Immature natural killer cell (primary cell): ENCODE measurements around the gene RNASE12. TPM values are rescaled to one million over a fixed set of nuclear protein-coding genes. Genes with fewer than 3 reads are reported as not detected.

Source experiments
- DNase-seq, 3 donors: peaks; one replicate each; pipeline ENCODE4 v3.0.0; 2022; ENCODE audit warnings: mixed read lengths in 1 of 3
- H3K27ac Mint-ChIP-seq, 6 donors: one replicate each; pipeline ENCODE4 v1.8.0; 2020; ENCODE audit warnings: mixed read lengths in 6 of 6, mild to moderate bottlenecking in 5 of 6, inconsistent platforms in 4 of 6, moderate library complexity in 3 of 6
- H3K27me3 Mint-ChIP-seq, 3 donors: one replicate each; pipeline ENCODE4 v1.8.0; 2020 to 2021; ENCODE audit warnings: low read depth in 3 of 3, mild to moderate bottlenecking in 3 of 3, mixed read lengths in 3 of 3, moderate library complexity in 3 of 3, inconsistent platforms in 1 of 3
- H3K36me3 Mint-ChIP-seq, 3 donors: one replicate each; pipeline ENCODE4 v1.8.0; 2020; ENCODE audit warnings: mixed read lengths in 3 of 3, inconsistent platforms in 2 of 3, mild to moderate bottlenecking in 2 of 3
- H3K4me1 Mint-ChIP-seq, 2 donors: one replicate each; pipeline ENCODE4 v1.8.0; 2020; ENCODE audit warnings: inconsistent platforms in 2 of 2, mild to moderate bottlenecking in 2 of 2, mixed read lengths in 2 of 2, moderate library complexity in 1 of 2
- H3K4me3 Mint-ChIP-seq, 5 donors: one replicate each; pipeline ENCODE4 v1.8.0; 2020; ENCODE audit warnings: mild to moderate bottlenecking in 5 of 5, mixed read lengths in 5 of 5, inconsistent platforms in 3 of 5, moderate library complexity in 3 of 5
- H3K9me3 Mint-ChIP-seq, 6 donors: one replicate each; pipeline ENCODE4 v1.8.0; 2020; ENCODE audit warnings: mild to moderate bottlenecking in 6 of 6, mixed read lengths in 6 of 6, inconsistent platforms in 4 of 6, moderate library complexity in 3 of 6
- polyA plus RNA-seq, 3 donors: library from polyadenylated mRNA; unstranded; fragments of 300-500 nt; fragmentation: Illumina TruSeq; gene quantifications; one replicate each; pipeline ENCODE4 v1.2.3, GENCODE V29; 2021

RNASE12 gene, protein sequence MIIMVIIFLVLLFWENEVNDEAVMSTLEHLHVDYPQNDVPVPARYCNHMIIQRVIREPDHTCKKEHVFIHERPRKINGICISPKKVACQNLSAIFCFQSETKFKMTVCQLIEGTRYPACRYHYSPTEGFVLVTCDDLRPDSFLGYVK
- not detected for polyA plus RNA-seq

- Mint-ChIP-seq H3K27ac (no peak within 1 kb of the TSS), H3K4me1 (no peaks in the 10 kb centered on the region), H3K4me3 (no peak within 1 kb of the TSS), H3K36me3 (no peaks in the 10 kb centered on the region), H3K27me3 (peaks cover 0 to 4% (median 4%) of the 10 kb centered on the region in 3 donors), H3K9me3 (no peaks in the 10 kb centered on the region)
- no peak for DNase-seq
Observed at GRCh38 chr14:20591235-20591634, at the start of gene RNASE12. TSS of gene RNASE12 (minus strand) at chr14:20591376. CDS start at chr14:20590723, 653 bp downstream.

DNA sequence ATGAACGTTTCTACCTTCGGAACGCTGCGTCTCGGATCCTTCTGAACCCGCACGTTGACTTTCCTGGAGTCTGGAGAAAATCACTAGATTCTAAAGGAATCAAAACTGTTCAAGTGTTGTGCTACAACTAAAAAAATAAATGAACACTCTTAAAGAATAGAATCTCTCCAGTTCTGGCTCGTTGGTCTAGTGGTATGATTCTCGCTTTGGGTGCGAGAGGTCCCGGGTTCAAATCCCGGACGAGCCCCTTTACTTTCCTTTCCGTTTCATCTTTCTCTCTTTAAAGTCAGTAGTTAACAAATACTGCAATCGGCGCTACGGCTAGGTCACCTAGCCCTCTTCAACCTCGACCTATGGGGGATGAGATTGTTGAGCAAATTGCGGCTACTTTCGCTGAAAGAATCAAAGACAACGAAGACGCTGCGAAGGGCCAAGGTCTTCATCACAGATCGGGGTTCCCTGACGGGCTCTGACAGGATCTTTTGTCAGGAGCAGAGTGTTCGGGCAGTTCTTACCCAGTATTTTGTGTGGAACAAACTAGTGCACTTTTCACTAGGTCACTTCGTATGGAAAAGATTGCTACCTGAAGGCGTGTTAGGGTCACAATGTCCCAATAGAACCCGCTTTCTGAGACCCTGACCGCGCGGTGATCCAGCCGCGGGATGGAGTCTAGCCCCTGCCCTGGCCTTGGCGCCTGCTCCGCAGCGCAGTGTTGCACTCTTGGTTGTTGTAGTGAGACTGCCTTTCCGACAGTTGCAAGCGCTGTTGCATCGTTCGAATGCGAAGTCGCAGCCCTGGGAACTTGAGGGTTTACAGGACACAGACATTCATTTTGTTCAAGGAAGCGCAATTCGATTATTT is 41.9 kb upstream of the RNASE12 start:
- peaks cover 36 to 56% of the 10 kb centered on the region in 2 donors for H3K4me1 Mint-ChIP-seq
- H3K4me3 Mint-ChIP-seq, result peak overlapping the region; percentile 80 to 93 (median 86)
- no peaks in the 10 kb centered on the region for H3K36me3 Mint-ChIP-seq
- H3K27ac Mint-ChIP-seq, result peak overlapping the region in 5 of 6 donors; percentile 38 to 91 (median 57)
- peaks cover 29 to 39% (median 36%) of the 10 kb centered on the region in 3 donors for H3K27me3 Mint-ChIP-seq
- peaks cover 0 to 4% (median 0%) of the 10 kb centered on the region in 6 donors for H3K9me3 Mint-ChIP-seq
- peak; percentile 62 to 81 (median 71) for DNase-seq

- peak overlapping the region in 4 of 6 donors; percentile 38 to 91 (median 64) for H3K27ac Mint-ChIP-seq
- H3K36me3 Mint-ChIP-seq, result no peaks in the 10 kb centered on the region
- H3K4me3 Mint-ChIP-seq, result peak overlapping the region; percentile 80 to 93 (median 86)
- peaks cover 29 to 39% (median 39%) of the 10 kb centered on the region in 3 donors for H3K27me3 Mint-ChIP-seq
- H3K9me3 Mint-ChIP-seq, result peaks cover 0 to 6% (median 0%) of the 10 kb centered on the region in 6 donors
- DNase-seq, result no peak
- H3K4me1 Mint-ChIP-seq, result peaks cover 36 to 63% of the 10 kb centered on the region in 2 donors
Observed at GRCh38 chr14:20632448-20632830, 41.3 kb upstream of the RNASE12 start.

- Mint-ChIP-seq H3K4me3 (peak overlapping the region; percentile 80 to 93 (median 86)), H3K9me3 (peaks cover 0 to 6% (median 0%) of the 10 kb centered on the region in 6 donors), H3K27me3 (peaks cover 29 to 39% (median 39%) of the 10 kb centered on the region in 3 donors), H3K27ac (peak overlapping the region in 2 of 6 donors; percentile 1 to 31), H3K36me3 (no peaks in the 10 kb centered on the region), H3K4me1 (peaks cover 37 to 68% of the 10 kb centered on the region in 2 donors)
- DNase-seq, result no peak
Observed at GRCh38 chr14:20631880-20632389, 40.8 kb upstream of the RNASE12 start.

GRCh38 chr14:20631023-20631879 is 40.1 kb upstream of the RNASE12 start:
- Mint-ChIP-seq H3K27ac (peak overlapping the region in 4 of 6 donors; percentile 25 to 85 (median 48)), H3K9me3 (peaks cover 0 to 6% (median 0%) of the 10 kb centered on the region in 6 donors), H3K36me3 (no peaks in the 10 kb centered on the region), H3K4me3 (peak overlapping the region; percentile 80 to 93 (median 86)), H3K27me3 (peaks cover 26 to 42% (median 39%) of the 10 kb centered on the region in 3 donors), H3K4me1 (peaks cover 40 to 74% of the 10 kb centered on the region in 2 donors)
- peak in 2 of 3 donors; percentile 60 to 69 for DNase-seq

DNA sequence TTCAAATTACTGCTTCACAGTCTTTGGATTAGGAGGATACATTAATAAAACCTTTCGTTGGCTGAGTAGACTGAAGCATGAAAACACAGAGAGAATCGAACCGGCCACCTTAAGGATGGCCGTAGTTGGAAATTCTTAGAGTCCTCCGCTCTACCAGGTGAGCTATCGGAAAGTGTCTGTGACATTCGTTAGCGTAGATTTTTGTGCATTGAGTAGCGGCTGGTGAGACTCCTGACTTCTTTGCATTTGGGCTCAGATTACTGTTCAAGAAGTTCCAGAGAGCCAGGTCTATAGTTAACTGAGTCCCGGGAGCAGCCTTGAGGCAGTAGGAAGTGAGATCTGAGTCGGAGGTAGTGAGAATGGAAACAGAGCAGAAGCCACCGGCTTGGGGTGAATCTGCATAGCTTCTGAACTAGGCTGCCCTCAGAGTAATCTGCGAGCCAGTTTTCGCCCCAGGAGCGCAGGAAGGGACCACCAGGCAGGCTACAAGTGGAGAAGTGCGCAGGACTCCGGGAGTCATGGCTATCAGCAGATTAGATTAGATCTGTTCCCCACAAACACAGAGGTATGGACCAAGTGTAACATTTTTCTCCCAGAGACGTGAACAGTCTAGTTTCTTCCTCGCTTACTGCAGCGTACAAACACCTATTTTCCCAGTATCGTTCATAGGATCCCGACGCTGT is 39.3 kb upstream of the RNASE12 start:
- Mint-ChIP-seq H3K4me1 (peaks cover 43 to 82% of the 10 kb centered on the region in 2 donors), H3K4me3 (peak overlapping the region; percentile 70 to 93 (median 80)), H3K9me3 (peaks cover 0 to 6% (median 0%) of the 10 kb centered on the region in 6 donors), H3K27me3 (peaks cover 26 to 50% (median 42%) of the 10 kb centered on the region in 3 donors), H3K27ac (peak overlapping the region in 4 of 6 donors; percentile 32 to 85 (median 58)), H3K36me3 (no peaks in the 10 kb centered on the region)
- DNase-seq, result peak in 1 of 3 donors; percentile 23

GRCh38 chr14:20628063-20628854 is 37.1 kb upstream of the RNASE12 start:
- no peak for DNase-seq
- no peaks in the 10 kb centered on the region for H3K36me3 Mint-ChIP-seq
- peak overlapping the region in 1 of 5 donors; percentile 1 for H3K4me3 Mint-ChIP-seq
- H3K9me3 Mint-ChIP-seq, result peaks cover 0 to 4% (median 0%) of the 10 kb centered on the region in 6 donors
- peaks cover 29 to 58% (median 51%) of the 10 kb centered on the region in 3 donors for H3K27me3 Mint-ChIP-seq
- H3K27ac Mint-ChIP-seq, result no peak overlapping the region
- H3K4me1 Mint-ChIP-seq, result peaks cover 55 to 90% of the 10 kb centered on the region in 2 donors

GRCh38 chr14:20627346-20628027 is 36.3 kb upstream of the RNASE12 start:
- Mint-ChIP-seq H3K4me1 (peaks cover 55 to 90% of the 10 kb centered on the region in 2 donors), H3K27me3 (peaks cover 26 to 54% (median 43%) of the 10 kb centered on the region in 3 donors), H3K4me3 (peak overlapping the region in 1 of 5 donors; percentile 56), H3K9me3 (peaks cover 0 to 4% (median 0%) of the 10 kb centered on the region in 6 donors), H3K36me3 (no peaks in the 10 kb centered on the region), H3K27ac (no peak overlapping the region)
- DNase-seq, result no peak

DNA sequence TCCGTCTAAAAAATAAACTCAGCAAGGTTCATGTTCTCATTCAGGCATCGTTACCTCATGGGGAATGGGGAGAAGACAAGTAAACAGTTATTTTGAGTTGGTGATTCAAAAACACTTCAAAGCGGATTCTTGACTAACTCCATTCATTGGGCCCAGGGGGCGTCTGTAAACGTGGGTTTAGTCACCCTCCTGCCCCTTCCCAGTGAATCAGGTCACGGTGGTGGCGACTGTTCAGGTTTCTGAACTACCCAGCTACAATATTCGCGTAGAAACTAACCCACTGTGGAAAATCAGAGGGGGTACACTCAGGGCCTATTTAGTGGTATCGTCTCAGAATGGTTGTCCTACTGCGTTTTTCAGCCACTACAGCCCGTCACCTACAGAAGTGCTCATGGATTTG is 35.1 kb upstream of the RNASE12 start:
- H3K27ac Mint-ChIP-seq, result no peak overlapping the region
- peaks cover 0 to 4% (median 0%) of the 10 kb centered on the region in 6 donors for H3K9me3 Mint-ChIP-seq
- DNase-seq, result no peak
- peaks cover 21 to 47% (median 41%) of the 10 kb centered on the region in 3 donors for H3K27me3 Mint-ChIP-seq
- peak overlapping the region; percentile 76 to 87 (median 80) for H3K4me3 Mint-ChIP-seq
- H3K36me3 Mint-ChIP-seq, result no peaks in the 10 kb centered on the region
- peaks cover 46 to 88% of the 10 kb centered on the region in 2 donors for H3K4me1 Mint-ChIP-seq

GRCh38 chr14:20624495-20625070 is 33.4 kb upstream of the RNASE12 start:
- H3K9me3 Mint-ChIP-seq, result peaks cover 0 to 4% (median 0%) of the 10 kb centered on the region in 6 donors
- H3K36me3 Mint-ChIP-seq, result no peaks in the 10 kb centered on the region
- peaks cover 36 to 73% of the 10 kb centered on the region in 2 donors for H3K4me1 Mint-ChIP-seq
- H3K27me3 Mint-ChIP-seq, result peaks cover 14 to 40% (median 26%) of the 10 kb centered on the region in 3 donors
- DNase-seq, result peak; percentile 32 to 42 (median 39)
- peak overlapping the region in 4 of 6 donors; percentile 46 to 93 (median 82) for H3K27ac Mint-ChIP-seq
- peak overlapping the region; percentile 76 to 87 (median 80) for H3K4me3 Mint-ChIP-seq

GRCh38 chr14:20623798-20624197 is 32.6 kb upstream of the RNASE12 start:
- Mint-ChIP-seq H3K27ac (peak overlapping the region in 1 of 6 donors; percentile 9), H3K36me3 (no peaks in the 10 kb centered on the region), H3K9me3 (peaks cover 0 to 4% (median 0%) of the 10 kb centered on the region in 6 donors), H3K4me1 (peaks cover 36 to 77% of the 10 kb centered on the region in 2 donors), H3K4me3 (peak overlapping the region; percentile 55 to 85 (median 76)), H3K27me3 (peaks cover 14 to 40% (median 28%) of the 10 kb centered on the region in 3 donors)
- DNase-seq, result no peak
